ENCODE measurements around the gene GPBAR1.

Gene GPBAR1

GRCh38 chr2:218219934-218220333, 40.9 kb upstream of the GPBAR1 start:
- no peak overlapping the region for H3K4me3 ChIP-seq (ENCODE audit: low read depth, low read length)
- TF ChIP-seq CTCF (conservative IDR thresholded peaks at IDR 0.05; ENCODE audit: low read depth, low read length), result no peak
- DNase-seq (ENCODE audit: low read depth), result no peak

GRCh38 chr2:218221000-218221399, 39.8 kb upstream of the GPBAR1 start:
- no peak overlapping the region for H3K4me3 ChIP-seq (ENCODE audit: low read depth, low read length)
- no peak for DNase-seq (ENCODE audit: low read depth)
- TF ChIP-seq CTCF (conservative IDR thresholded peaks at IDR 0.05; ENCODE audit: low read depth, low read length), result no peak

- no peak overlapping the region for H3K4me3 ChIP-seq (ENCODE audit: low read depth, low read length)
- no peak for DNase-seq (ENCODE audit: low read depth)
- TF ChIP-seq CTCF (conservative IDR thresholded peaks at IDR 0.05; ENCODE audit: low read depth, low read length), result no peak
Observed at GRCh38 chr2:218223046-218223445, 37.8 kb upstream of the GPBAR1 start.

GRCh38 chr2:218224186-218224585, 36.6 kb upstream of the GPBAR1 start:
- no peak overlapping the region for H3K4me3 ChIP-seq (ENCODE audit: low read depth, low read length)
- TF ChIP-seq CTCF (conservative IDR thresholded peaks at IDR 0.05; ENCODE audit: low read depth, low read length), result no peak
- peak; percentile 29 for DNase-seq (ENCODE audit: low read depth)

- no peak overlapping the region for H3K4me3 ChIP-seq (ENCODE audit: low read depth, low read length)
- DNase-seq (ENCODE audit: low read depth), result no peak
- no peak for TF ChIP-seq CTCF (conservative IDR thresholded peaks at IDR 0.05; ENCODE audit: low read depth, low read length)
Observed at GRCh38 chr2:218226903-218227302, 33.9 kb upstream of the GPBAR1 start.

- TF ChIP-seq CTCF (conservative IDR thresholded peaks at IDR 0.05; ENCODE audit: low read depth, low read length), result no peak
- DNase-seq (ENCODE audit: low read depth), result peak; percentile 27
- no peak overlapping the region for H3K4me3 ChIP-seq (ENCODE audit: low read depth, low read length)
Observed at GRCh38 chr2:218228366-218229090, 32.3 kb upstream of the GPBAR1 start.

DNA sequence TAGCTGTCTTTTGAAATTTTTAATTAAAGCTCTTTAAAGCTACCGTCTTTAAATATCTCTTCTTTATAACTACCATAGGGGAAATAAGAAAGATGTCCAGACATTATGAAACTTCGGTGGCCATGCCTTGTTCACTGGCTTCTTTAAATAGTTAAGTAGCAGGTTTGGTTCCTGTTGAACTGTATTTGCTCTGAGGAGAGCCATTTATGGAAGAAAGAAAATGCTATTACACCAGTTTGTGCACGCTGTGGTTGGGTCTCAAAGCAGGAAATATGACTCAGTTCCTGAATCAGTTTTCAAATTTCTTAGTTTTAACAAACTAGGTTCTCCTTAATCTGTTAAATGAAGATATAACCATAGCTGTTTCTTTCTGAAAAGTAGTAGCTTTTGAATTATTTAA, 31.6 kb upstream of the GPBAR1 start:
- H3K4me3 ChIP-seq (ENCODE audit: low read depth, low read length), result no peak overlapping the region
- no peak for TF ChIP-seq CTCF (conservative IDR thresholded peaks at IDR 0.05; ENCODE audit: low read depth, low read length)
- DNase-seq (ENCODE audit: low read depth), result peak; percentile 91
